K562 (cell line): ENCODE data around the gene NOL4L. TPM values are rescaled to one million over a fixed set of nuclear protein-coding genes. Genes with fewer than 3 reads are reported as not detected.

Experiments
- CBFA2T3 ChIP-seq: fragments of 450-650 bp; IDR thresholded peaks from 2 replicates; pipeline ENCODE4 v1.6.1; 2017
- FIP1L1 ChIP-seq: fragments of 200-400 bp; formaldehyde crosslinking; IDR thresholded peaks from 2 replicates; pipeline ENCODE4 v1.6.1; 2018; ENCODE audit warnings: mild to moderate bottlenecking, low read depth, low read length; ENCODE audit not compliant: poor library complexity, severe bottlenecking
- ILF3 ChIP-seq: fragments of 450-650 bp; IDR thresholded peaks from 2 replicates; pipeline ENCODE4 v1.6.1; 2018; ENCODE audit warnings: antibody characterized with exemption, mild to moderate bottlenecking, moderate library complexity, borderline replicate concordance
- KDM1A ChIP-seq, 2 experiments: fragments of 450-650 bp; IDR thresholded peaks; 2 replicates each; pipeline ENCODE4 v1.6.1; 2016; ENCODE audit warnings: mild to moderate bottlenecking in 2 of 2
- MBD2 ChIP-seq: sonication (generic); IDR thresholded peaks from 2 replicates; pipeline ENCODE4 v1.6.1; 2016; ENCODE audit warnings: low read depth, borderline replicate concordance
- MCM7 ChIP-seq, 2 experiments: fragments of 450-650 bp; IDR thresholded peaks; 2 replicates each; pipeline ENCODE4 v1.6.1; 2016 to 2018
- PTRF ChIP-seq: fragments of 450-650 bp; IDR thresholded peaks from 2 replicates; pipeline ENCODE4 v1.6.1; 2016; ENCODE audit warnings: mild to moderate bottlenecking, missing genetic modification characterization, missing compliant biosample characterization
- ZNF431 ChIP-seq: sonication (generic); formaldehyde crosslinking; IDR thresholded peaks from 2 replicates; pipeline ENCODE4 v1.8.0; 2022; ENCODE audit warnings: mild to moderate bottlenecking, missing genetic modification reagents
- polyA plus RNA-seq, 8 experiments: library from polyadenylated mRNA; depleted of rRNA in 4 of 8; stranded (reverse) in 5 of 8; unstranded in 3 of 8; fragments of >200 nt; fragmentation: Nextera tagmentation in 2 of 8; fragmentation: Illumina TruSeq in 1 of 8; extraction: Ambion mirVana in 2 of 8; extraction: Trizol in 1 of 8; gene quantifications; 2 replicates each; pipeline versions ENCODE4 v1.2.1 to v1.2.3, GENCODE V29; 2011 to 2014; ENCODE audit warnings: inconsistent platforms in 1 of 8, missing spikeins in 1 of 8
- total RNA-seq, 7 experiments: library from RNA; depleted of rRNA in 6 of 7; stranded (reverse); fragments of >200 nt in 6 of 7; fragmentation: Illumina TruSeq in 2 of 7; extraction: Trizol in 2 of 7; gene quantifications; 2 replicates each; pipeline versions ENCODE4 v1.2.1 to v1.2.3, GENCODE V29; 2011 to 2021; ENCODE audit warnings: low replicate concordance in 1 of 7
- TF ChIP-seq, protein P1 (sequence below): fragments of 450-650 bp; IDR thresholded peaks from 2 replicates; pipeline ENCODE4 v1.6.1; 2016; ENCODE audit warnings: low read depth
- TF ChIP-seq, protein P2 (sequence below): fragments of 450-650 bp; formaldehyde crosslinking; IDR thresholded peaks from 2 replicates; pipeline ENCODE4 v1.4.0; 2020; ENCODE audit warnings: mild to moderate bottlenecking
- TF ChIP-seq, protein P3 (sequence below): sonication (generic); formaldehyde crosslinking; IDR thresholded peaks from 2 replicates; pipeline ENCODE4 v1.8.0; 2022; ENCODE audit warnings: missing genetic modification reagents, mild to moderate bottlenecking, borderline replicate concordance
- TF ChIP-seq, protein P4 (sequence below): sonication (generic); formaldehyde crosslinking; IDR thresholded peaks from 2 replicates; pipeline ENCODE4 v1.8.0; 2022; ENCODE audit warnings: mild to moderate bottlenecking, low read depth, missing genetic modification reagents
- TF ChIP-seq, protein P5 (sequence below): sonication (generic); formaldehyde crosslinking; IDR thresholded peaks from 2 replicates; pipeline ENCODE4 v1.8.1; 2023; ENCODE audit warnings: mild to moderate bottlenecking, missing genetic modification reagents

Gene NOL4L
- total and polyA plus RNA-seq, 9 of the 15 experiments (the other 6 are each of a cell fraction or from before 2014, with no cell fraction given), result 5.1 to 36.2 (median 13.6) TPM

DNA sequence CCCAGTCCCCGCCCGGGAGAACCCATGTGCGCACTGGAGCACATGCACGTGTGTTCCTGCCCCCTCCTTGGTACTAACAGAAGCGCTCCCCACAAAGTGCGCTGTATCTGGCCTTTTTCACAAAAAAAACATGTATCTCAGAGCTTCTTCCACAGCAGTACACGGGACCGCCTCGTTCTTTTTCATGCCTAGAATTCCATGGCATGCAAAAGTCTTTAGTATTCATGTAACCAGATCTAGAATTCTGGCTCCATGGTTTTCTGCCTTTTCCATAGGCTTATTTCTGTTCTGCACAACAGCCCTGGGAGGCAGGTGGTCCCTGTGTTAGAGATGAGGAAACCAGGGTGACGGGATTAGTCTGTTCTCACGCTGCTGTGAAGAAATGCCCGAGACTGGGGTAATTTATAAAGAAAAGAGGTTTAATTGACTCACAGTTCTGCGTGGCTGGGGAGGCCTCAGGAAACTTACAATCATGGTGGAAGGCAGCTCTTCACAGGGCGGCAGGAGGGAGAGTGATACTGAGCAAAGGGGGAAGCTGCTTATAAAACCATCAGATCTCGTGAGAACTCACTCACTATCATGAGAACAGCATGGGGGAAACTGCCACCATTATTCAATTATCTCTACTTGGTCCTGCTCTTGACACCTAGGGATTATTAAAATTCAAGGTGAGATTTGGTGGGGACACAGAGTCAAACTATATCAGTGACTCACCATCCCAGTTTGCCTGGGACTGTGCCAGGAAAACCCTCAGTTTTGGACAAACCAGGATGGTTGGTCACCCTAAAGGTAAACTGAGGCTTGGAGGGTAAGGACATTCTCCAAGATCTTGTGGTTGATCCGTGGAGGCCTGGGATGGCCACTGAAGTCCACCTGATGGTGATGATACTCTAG is 47.6 kb upstream of the NOL4L start (continued):
- TF ChIP-seq, protein P1, sequence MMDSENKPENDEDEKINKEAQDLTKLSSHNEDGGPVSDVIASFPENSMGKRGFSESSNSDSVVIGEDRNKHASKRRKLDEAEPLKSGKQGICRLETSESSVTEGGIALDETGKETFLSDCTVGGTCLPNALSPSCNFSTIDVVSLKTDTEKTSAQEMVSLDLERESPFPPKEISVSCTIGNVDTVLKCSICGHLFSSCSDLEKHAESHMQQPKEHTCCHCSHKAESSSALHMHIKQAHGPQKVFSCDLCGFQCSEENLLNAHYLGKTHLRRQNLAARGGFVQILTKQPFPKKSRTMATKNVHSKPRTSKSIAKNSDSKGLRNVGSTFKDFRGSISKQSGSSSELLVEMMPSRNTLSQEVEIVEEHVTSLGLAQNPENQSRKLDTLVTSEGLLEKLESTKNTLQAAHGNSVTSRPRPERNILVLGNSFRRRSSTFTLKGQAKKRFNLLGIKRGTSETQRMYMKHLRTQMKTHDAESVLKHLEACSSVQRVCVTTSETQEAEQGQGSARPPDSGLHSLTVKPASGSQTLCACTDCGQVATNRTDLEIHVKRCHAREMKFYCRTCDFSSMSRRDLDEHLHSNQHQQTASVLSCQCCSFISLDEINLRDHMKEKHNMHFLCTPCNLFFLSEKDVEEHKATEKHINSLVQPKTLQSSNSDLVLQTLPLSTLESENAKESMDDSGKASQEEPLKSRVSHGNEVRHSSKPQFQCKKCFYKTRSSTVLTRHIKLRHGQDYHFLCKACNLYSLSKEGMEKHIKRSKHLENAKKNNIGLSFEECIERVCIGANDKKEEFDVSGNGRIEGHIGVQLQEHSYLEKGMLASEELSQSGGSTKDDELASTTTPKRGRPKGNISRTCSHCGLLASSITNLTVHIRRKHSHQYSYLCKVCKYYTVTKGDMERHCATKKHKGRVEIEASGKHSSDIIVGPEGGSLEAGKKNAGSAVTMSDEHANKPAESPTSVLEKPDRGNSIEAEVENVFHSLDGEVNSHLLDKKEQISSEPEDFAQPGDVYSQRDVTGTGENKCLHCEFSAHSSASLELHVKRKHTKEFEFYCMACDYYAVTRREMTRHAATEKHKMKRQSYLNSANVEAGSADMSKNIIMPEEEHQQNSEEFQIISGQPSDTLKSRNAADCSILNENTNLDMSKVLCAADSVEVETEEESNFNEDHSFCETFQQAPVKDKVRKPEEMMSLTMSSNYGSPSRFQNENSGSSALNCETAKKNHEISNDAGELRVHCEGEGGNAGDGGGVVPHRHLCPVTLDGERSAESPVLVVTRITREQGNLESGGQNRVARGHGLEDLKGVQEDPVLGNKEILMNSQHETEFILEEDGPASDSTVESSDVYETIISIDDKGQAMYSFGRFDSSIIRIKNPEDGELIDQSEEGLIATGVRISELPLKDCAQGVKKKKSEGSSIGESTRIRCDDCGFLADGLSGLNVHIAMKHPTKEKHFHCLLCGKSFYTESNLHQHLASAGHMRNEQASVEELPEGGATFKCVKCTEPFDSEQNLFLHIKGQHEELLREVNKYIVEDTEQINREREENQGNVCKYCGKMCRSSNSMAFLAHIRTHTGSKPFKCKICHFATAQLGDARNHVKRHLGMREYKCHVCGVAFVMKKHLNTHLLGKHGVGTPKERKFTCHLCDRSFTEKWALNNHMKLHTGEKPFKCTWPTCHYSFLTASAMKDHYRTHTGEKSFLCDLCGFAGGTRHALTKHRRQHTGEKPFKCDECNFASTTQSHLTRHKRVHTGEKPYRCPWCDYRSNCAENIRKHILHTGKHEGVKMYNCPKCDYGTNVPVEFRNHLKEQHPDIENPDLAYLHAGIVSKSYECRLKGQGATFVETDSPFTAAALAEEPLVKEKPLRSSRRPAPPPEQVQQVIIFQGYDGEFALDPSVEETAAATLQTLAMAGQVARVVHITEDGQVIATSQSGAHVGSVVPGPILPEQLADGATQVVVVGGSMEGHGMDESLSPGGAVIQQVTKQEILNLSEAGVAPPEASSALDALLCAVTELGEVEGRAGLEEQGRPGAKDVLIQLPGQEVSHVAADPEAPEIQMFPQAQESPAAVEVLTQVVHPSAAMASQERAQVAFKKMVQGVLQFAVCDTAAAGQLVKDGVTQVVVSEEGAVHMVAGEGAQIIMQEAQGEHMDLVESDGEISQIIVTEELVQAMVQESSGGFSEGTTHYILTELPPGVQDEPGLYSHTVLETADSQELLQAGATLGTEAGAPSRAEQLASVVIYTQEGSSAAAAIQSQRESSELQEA, result no peak
- no peak for TF ChIP-seq CBFA2T3
- TF ChIP-seq MBD2, result no peak; the same call in 1 of the 2 replicates
- no peak for TF ChIP-seq KDM1A (IDR thresholded peaks at IDR 0.05)
- TF ChIP-seq, protein P2, sequence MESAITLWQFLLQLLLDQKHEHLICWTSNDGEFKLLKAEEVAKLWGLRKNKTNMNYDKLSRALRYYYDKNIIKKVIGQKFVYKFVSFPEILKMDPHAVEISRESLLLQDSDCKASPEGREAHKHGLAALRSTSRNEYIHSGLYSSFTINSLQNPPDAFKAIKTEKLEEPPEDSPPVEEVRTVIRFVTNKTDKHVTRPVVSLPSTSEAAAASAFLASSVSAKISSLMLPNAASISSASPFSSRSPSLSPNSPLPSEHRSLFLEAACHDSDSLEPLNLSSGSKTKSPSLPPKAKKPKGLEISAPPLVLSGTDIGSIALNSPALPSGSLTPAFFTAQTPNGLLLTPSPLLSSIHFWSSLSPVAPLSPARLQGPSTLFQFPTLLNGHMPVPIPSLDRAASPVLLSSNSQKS (CRISPR knock-in tag), result no peak
- TF ChIP-seq ILF3, result no peak
- no peak for TF ChIP-seq MCM7 (IDR thresholded peaks at IDR 0.05)
- TF ChIP-seq ZNF431 (CRISPR knock-in tag), result no peak; the same call in 1 of the 2 replicates
- TF ChIP-seq, protein P3, sequence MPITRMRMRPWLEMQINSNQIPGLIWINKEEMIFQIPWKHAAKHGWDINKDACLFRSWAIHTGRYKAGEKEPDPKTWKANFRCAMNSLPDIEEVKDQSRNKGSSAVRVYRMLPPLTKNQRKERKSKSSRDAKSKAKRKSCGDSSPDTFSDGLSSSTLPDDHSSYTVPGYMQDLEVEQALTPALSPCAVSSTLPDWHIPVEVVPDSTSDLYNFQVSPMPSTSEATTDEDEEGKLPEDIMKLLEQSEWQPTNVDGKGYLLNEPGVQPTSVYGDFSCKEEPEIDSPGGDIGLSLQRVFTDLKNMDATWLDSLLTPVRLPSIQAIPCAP, result no peak
- TF ChIP-seq, protein P4, sequence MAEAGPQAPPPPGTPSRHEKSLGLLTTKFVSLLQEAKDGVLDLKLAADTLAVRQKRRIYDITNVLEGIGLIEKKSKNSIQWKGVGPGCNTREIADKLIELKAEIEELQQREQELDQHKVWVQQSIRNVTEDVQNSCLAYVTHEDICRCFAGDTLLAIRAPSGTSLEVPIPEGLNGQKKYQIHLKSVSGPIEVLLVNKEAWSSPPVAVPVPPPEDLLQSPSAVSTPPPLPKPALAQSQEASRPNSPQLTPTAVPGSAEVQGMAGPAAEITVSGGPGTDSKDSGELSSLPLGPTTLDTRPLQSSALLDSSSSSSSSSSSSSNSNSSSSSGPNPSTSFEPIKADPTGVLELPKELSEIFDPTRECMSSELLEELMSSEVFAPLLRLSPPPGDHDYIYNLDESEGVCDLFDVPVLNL, result no peak
- TF ChIP-seq PTRF (tag), result no peak
- no peak for TF ChIP-seq FIP1L1
- TF ChIP-seq, protein P5, sequence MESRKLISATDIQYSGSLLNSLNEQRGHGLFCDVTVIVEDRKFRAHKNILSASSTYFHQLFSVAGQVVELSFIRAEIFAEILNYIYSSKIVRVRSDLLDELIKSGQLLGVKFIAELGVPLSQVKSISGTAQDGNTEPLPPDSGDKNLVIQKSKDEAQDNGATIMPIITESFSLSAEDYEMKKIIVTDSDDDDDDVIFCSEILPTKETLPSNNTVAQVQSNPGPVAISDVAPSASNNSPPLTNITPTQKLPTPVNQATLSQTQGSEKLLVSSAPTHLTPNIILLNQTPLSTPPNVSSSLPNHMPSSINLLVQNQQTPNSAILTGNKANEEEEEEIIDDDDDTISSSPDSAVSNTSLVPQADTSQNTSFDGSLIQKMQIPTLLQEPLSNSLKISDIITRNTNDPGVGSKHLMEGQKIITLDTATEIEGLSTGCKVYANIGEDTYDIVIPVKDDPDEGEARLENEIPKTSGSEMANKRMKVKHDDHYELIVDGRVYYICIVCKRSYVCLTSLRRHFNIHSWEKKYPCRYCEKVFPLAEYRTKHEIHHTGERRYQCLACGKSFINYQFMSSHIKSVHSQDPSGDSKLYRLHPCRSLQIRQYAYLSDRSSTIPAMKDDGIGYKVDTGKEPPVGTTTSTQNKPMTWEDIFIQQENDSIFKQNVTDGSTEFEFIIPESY, result no peak
